RPMI8226 (cell line): ENCODE measurements around the gene EPHB1.

ENCODE experiments used
- DNase-seq: peaks from one replicate; pipeline ENCODE4 v3.0.0-alpha.2; 2015

EPHB1 gene

DNA sequence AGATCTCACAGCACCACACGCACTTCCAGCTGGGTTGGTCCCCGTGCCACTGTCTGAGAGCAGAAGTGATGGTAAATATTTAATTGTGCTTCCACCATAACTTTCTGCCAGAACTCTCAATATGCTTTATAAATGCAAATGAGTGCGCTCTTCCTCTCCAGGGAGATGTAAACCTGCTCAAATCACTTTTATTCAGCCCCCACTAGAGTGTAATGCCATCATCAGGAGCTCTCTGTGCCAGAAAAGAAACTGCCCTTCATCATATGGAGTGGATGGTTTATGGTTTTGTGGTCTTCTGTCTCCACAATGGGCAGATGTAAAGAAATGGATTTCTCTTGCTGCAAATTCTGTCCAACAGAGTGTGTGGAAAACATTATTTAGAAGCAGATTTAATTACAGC is 127.0 kb downstream of the EPHB1 start:
- no peak for DNase-seq

DNA sequence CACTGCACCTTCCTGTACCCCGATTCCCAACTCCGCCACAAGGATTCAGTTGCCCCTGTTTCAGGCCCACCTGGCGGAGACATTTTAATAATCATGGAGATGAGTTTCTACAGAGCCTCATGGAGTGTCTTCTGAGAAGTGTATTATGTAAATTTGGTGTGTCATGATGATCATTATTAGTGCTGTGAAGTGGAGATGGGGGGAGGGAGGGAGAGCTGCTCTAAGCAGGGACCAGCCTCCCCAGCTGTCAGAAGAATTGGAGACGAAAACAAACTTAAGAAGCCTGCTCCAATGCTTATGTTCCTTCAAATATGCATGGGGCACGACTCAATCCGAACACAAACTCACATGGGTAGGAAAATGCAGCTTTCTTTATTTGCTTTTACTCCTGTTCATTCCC is 127.8 kb downstream of the EPHB1 start:
- DNase-seq = no peak

DNA sequence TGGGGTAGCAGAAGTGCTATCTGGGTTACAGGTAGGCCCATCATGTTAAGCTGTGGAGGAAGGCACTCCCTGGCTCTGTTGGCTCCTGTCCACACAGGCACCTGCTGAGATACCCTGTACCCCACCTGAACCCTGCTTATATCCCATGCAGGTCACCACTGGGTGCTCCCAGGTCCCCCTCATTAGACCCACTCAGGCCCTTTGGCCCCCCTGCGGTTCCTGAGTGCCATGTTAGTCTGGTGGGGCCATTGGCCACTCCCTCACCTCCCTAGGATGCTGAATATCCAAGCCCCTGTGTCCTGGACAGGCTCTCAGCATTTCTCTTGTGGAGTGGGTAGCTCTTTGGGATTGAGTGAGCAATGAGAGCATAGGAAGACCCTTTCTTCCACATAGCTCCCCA is 128.2 kb downstream of the EPHB1 start:
- no peak for DNase-seq

DNA sequence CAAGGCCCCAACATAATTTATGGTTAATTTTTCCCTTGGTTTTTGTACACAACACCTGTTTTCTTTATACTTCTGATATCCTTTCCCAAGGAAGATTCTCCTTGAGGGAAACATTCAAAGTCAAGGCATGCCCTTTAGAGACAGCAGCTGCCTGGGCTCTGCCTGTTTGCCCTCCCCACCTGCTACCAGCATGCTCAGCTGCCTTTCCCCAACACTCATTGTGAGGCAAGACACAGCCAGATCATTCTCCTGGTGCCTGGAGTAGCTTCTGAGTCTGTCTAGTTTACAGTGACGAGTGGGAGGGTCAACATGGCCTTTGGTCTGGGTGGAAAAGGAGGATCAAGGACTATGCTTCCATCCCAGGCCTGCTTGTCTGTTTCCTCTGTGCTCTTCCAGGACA is 132.5 kb downstream of the EPHB1 start:
- DNase-seq = no peak

DNA sequence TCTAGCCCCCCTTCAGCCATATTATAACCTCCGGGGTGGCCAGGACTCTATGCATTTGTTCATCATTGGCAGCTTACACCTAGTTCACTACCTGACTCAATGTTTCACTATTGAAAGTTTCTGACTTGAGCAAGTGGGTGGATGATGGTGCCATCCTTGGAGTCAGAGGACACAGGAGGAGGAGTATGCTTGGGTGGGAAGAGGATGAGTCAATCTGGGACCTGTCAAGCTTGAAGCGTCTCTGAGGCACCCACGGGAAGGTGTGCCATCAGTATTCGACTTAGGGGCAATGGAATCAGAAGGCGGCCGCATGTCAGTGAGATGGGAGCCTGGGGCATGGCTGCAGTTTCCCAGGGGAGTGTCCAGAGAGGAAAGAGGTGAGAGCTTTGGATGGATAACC is 133.3 kb downstream of the EPHB1 start:
- no peak for DNase-seq

DNA sequence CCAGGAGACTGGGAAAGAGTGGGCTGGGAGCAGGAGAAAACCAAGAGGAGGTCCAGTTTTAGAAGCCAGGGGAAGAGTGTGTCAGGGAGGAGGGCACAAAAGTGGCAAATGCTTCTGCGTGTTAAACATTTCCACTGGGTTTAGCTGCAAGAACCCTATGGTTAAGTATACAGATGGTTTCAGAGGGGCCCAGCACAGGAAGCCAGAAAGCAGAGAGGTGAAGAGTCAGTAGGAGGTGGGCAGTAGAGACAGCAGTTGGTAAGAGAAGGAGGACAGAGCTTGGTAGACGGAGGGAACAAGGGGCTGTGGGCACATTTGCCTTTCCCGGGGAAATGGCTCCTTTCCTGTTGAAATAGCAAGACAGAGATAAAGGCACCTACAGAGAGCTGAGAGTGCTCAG is 133.8 kb downstream of the EPHB1 start:
- no peak for DNase-seq

DNA sequence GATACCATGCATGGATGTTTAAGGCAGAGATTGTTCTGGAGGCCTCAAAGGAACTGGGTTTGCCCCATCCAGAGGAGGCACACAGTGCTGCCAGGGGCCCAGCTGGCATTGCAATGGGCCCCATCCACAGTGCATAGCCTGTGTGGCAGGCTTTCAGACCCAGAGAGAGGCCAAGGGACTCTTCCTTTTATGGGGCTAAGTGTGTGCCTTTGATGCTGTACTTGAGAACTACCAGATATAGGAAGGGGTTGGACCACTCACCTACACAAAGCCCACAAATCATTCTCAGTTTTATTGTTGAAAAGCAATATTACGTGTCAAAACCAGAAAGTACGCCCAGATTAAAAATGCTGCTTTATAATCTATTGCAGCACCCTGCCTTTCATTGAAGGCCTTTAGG is 134.9 kb downstream of the EPHB1 start:
- DNase-seq = no peak

DNA sequence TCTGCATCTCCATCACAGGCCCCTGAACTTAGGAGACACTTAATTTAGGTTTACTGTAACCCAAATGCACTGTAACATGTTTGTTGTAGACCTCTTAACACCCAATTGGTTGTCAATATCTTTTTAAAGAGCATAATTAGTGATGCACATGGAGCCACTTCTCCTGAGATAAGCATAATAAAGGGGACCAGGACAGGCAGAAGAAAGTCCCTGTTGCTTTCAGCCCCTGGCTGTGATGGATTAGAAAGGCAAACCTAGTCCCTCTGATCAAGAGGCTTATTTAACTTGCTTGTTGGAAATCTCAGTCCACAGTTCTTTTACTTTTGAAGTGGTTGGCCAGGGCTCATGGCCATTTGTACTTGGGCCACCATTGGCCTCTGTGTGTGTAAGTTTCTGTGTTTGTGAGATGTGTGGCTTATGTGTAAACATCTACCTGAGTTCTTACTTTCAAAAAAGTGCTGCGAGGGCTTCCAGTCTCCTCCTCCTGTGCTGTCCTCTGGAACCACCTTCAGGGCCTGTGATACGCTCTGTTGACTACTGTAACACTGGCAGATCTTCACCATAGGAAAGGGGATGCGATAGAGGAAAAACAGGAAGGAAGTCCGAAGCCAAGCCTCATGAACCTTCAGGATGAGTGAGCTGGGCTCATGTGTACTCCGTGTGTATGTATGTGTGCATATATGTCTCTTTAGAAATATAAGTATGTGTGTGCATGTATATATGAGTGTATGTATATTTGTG is 136.2 kb downstream of the EPHB1 start:
- no peak for DNase-seq

DNA sequence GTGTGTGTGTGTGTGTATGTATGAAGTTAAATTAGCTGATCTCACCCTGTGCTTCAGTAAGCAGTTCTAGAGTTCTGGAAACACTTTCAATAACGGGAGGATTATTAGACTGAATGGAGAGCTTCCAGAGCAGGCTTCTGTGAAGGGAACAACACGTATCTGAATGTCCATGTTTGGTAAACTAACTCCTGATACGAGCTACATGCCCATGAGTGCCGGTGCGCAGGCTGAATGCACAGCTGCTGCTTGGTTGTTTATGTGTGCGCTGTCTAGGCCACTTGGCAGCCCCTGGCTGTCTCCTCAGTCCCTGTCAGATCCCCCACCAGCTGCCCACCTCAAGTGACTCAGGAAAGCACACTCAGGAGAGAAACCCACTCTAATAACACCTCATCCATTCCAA is 137.0 kb downstream of the EPHB1 start:
- no peak for DNase-seq

DNA sequence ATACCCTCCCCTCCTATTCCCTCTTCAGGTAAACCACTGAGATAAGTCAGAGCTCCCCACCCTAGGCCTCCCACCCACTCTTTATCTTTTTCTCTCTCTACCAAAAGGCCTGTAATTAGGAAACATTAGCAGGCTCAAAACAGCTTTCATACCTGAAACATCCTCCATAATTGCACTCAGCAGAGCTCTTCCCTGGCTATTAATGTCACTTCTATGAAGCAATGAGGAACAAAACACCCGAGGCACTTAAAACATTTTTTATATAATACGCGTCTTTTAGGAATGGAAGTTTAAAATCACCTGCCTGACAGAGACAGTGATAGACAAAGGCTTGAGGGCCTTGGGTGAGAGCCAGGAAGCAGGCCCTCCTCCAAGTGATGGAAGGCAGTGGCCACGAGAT is 138.9 kb downstream of the EPHB1 start:
- DNase-seq = no peak

DNA sequence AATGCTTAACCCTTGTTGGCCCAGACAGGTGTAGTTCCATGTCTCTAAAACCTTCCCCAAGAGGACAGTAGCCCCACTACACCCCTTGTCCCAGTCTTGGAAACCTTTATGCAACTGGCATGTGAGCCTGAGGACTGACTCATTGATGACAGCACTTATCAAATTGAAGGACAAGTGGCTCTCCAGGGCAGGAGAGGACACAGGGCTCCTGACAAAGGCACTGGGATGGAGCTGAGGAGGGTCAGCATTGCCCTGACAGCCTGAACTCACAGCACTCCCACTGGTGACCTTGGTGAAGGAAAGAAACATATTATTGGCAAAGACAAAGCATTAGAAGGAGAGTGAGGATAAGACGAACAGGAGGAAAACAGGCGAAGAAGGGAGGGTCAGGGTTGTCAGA is 139.9 kb downstream of the EPHB1 start:
- no peak for DNase-seq

DNA sequence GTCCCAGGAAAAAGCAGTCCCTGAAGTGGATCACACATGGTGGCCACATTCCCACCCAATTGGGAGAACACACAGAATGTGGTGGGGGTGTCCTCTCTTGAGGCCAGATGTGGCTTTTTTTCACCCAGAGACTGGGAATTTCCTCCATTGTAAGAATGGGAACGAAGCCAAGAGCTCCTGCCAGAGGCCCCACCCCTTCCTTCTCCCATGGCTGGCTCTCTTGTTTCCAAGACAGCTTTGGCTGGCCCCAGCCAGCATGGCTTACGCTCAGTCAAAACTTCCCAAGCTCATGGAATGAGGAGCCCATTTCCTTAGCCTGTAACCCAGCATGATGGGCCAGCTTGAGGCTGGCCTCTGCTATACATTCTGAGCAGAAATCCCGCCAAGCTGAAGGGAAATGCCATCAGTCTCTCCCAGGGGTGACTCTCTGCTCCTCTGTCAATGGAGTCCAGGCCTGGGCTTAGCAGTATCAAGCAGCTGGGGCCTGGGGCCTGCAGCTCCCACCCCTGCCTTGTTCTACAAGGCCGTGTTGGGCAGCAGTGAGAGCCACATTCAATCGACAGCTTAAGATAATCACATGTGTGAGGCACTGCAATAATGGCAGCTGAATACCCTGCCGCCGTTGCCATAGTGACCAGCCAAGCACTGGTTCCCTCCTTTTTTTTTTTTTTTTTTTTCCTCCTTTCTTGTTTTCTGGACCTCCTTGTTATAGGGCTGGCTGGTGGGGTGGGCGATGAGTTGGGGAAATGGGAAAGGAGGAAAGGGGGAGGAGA is 142.4 kb downstream of the EPHB1 start:
- DNase-seq = no peak

DNA sequence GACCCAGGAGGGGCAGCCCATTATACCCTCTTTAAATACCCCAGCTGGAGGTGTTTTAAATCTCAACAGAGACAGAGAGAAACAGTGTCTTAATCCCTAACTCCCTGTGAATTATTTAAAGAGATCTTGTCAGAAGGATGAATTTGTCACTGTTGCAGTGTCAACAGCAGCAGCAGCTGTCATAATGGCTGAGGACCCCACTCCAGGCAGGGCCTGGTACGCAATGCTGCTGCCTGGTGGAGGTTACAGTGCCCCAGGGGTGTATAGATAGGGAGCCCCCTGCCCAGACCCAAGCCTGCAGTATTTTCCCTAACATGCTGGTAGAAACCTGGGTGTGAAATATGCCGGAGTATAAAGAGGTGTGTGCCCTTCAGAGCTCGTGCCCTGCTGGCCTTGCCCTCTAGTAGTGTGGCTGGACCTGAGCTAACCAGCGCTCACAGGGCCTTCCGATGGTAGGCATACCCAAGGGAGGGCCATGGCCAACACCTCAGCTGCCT is 143.0 kb downstream of the EPHB1 start:
- no peak for DNase-seq

DNA sequence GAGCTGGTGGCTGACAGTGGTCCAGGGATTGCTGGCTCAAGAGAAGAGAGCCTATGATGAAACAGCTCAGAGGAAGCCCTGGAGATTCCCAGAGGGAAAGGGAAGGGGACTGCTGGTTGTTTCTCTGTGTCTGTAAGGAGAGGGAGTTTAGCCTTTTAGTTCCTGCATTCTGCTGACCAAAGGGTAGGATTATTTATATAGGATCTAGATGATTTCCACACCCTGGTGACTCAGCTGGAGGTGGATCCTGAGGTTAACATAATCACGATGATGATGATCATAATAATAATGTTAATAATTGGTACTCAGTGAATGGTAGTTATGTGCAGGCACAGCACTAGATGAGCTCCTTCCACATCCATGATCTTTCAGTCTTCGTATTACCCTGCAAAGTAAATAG is 144.9 kb downstream of the EPHB1 start:
- no peak for DNase-seq

DNA sequence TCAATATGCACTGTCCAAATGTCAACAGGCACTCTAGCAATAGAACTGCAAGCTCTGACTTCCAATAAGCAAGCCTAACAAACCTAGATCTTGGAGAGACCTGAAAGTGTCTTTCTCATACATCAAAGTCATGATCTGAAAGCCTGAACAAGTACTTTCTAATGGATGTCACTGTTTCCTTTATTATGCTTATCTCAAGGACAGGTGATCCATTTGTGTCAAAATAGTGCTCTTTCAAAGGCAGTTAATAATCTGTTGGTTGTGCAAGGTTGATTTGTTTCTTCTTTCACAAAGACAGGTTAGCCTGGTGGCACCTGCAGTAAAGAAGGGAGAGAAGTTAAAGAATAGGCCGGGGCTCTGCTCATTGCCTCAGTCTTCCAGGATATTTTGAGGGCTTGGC is 146.8 kb downstream of the EPHB1 start:
- DNase-seq = no peak

DNA sequence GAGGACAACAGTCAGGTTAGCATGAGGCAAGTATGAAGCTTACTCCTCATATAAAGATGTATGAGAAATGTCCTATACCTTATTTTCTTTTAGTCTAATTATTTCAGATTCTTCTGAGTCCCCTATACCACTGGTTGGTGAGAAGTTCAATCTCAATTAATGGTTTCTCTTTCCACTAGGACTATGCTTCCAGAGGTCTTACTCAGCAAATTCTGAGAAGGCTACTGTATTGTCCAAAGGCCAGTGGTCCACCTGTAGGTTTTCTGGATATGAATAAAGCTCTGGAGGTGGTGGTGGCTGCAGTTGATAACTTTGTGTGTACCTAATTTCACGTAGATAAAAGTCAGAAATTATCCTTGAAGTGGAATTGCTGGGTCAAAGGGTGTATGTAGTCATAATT is 149.4 kb downstream of the EPHB1 start:
- no peak for DNase-seq

DNA sequence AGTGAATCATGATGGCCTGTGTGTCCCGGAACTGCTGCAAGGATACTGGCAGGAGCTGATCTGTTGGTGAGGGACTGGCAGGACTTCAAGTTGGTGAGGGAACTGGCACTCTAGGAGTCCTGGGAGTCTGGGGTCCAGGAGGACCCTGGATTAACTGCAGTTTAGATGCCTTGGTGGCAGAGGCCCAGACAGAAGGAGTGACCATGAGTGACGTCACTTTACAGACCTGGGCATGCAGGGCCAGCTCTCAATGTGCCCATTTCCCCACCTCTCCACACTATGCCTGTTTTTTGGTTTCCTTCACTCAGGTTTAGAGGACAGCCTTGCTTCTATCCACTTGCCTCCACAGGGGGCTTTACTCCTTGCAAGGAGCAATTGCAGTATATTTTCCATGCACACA is 154.1 kb downstream of the EPHB1 start:
- DNase-seq = no peak

DNA sequence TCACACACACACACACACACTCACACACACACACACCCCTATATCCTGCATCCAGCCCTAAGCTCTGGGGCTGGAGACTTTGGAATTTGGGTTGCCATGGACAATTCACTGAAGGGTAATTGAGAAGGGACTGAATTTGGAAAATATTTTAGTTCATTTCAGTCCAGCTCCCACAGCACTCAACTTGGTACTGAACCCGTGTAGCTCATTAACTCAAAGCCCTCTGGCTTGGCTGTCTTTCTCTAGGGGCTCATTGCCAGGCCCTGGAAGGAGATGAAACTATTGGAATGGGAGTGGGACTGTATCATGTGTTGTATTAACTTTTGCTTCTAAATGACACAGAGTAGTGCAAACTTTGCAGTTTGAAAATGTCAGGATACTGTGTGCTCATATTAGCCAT is 157.3 kb downstream of the EPHB1 start:
- DNase-seq = no peak

DNA sequence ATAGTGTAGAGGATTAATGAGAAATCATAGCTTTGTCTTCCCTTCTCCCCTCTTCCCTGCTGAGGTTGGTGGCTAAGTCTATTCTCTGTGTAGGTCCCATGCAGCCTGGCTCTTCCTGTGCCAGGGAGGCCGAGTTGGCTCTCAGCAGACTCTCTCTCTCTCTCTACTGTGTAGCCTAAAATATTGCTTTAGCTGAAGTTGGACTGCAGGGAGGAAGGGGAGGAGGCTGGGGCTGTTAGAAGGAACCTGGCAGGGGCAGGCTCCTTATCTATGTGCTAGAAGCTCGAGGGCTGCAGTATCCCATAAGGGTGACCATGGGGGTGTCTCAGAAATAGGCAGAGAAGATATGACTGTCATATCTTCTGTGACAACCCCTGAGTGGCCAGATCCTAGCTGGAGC is 160.8 kb downstream of the EPHB1 start:
- no peak for DNase-seq

DNA sequence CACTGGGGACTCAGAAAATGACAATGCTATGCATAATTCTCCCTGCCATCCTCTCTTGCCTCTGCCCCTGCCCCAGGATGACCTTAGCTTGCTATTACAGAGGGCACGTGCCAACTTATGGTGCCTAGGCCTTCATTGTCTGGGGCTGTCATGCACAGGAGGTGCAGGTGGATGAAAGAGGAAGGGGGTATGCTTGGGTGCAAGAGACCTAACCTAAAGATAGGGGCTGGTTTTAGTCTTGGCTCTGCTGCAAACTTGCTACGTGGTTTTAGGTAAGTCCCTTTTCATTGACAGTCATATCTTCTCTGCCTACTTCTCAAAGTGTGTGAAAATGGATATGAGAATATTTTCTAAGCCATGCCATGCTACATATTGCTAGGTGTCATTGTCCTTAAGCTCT is 161.3 kb downstream of the EPHB1 start:
- no peak for DNase-seq

DNA sequence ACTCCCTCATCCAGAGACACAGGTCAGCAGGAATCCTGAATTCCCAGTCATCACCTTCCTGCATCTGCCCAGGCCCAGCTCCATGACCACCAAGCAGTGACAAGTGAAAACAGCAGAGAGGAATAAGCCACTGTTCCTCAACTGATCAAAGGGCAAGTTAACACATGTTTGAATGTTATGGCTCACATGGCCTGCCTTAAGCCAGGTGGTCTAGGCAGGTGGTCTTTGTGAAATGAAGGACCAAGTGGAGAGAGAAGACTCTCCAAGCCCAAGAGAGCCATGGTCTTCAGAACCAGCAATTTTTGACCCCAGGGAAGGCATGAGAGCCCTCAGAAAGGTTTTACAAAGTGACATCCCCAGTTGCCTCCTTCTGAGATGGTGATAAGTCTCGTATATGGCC is 161.8 kb downstream of the EPHB1 start:
- no peak for DNase-seq

DNA sequence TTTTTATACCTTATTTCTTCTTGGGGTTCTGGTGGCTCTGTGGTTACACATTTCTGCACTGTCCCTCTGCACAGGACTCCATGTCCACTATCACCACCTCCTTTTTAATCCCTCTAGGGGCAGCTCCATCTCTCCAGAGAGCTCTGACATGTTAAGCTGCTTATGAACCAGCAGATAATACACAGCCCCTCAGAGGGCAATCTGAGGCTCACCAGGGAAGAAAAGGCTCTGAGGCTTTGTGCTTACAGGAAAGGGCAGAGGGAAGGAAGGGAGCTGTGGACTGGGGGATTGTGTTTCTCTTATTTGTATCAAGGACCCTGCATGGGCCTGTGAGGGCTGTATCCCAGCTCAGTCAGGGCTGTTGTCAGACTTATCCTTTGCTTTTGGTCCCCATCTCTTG is 164.5 kb downstream of the EPHB1 start:
- DNase-seq = no peak

DNA sequence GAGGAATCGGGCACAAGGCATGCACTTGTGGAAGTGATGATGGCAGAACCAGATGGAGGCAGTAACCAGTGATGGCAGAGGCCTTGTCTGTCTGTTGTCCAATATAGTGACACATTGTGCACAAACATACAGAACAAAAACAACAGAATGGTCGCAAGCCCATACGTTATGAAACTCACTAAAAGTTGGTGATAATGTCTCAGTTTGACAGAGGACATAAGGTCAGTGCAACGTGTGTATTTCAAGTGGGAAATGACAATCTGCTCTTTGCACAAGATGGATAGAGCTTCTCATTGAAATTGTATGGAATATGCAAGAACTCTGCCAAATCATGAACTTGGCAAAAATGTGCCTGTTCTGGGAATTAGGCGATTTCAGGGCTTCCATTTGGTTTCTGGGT is 169.2 kb downstream of the EPHB1 start:
- no peak for DNase-seq

DNA sequence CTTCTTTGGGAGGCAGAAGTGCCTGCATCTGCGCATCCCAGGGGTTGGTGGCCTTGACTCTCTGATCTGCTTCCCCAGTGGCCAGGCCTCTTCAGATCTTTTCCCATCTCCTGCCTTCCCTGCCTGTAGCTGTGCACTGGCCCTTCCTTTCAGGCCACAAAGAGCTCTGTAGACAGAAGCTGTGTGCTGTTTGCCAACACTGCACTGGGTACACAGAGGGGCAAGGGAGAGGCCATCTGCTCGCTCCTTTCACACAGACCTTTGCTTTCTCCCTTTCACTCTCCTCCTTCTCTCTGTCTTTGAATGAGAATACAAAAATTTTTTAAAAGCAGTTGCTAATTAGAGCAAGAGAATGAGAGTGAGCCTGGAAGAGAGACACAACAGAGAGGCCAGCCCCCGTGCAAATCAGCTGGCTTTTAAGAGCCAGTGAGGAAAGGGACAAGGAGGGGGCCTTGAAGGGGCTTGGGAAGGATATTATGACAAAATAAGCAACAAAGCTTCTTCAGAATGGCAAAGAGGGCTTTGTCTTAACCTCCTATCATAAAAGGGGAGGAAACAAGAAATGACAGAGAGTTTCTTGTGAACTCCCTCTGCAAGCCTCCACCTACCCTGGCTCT is 170.9 kb downstream of the EPHB1 start:
- no peak for DNase-seq
